Left ventricle myocardium inferior (tissue), 1 donor: ENCODE results near the gene COL7A1. TPM values are rescaled to one million over a fixed set of nuclear protein-coding genes. Genes with fewer than 3 reads are reported as not detected.
"Not testable (repeated sequence)": the region's sequence is repeated elsewhere in the genome, so short reads cannot be mapped to it uniquely, and the experiment has no call there.

Experiments used
- DNase-seq: peaks from one replicate; pipeline ENCODE4 v3.0.0-alpha.2; 2020
- H3K27ac ChIP-seq: fragments of 200-600 bp; replicated peaks from 2 replicates; pipeline ENCODE4 v1.8.0; 2021
- H3K27me3 ChIP-seq: fragments of 200-600 bp; 2 replicates; pipeline ENCODE4 v1.8.0; 2021; ENCODE audit warnings: low read depth
- H3K36me3 ChIP-seq: fragments of 200-600 bp; 2 replicates; pipeline ENCODE4 v1.8.0; 2021
- H3K4me1 ChIP-seq: fragments of 200-600 bp; 2 replicates; pipeline ENCODE4 v1.8.0; 2021
- H3K4me3 ChIP-seq: fragments of 200-600 bp; 2 replicates; pipeline ENCODE4 v1.8.0; 2021; ENCODE audit warnings: mild to moderate bottlenecking, moderate library complexity
- H3K9me3 ChIP-seq: fragments of 200-600 bp; replicated peaks from 2 replicates; pipeline ENCODE4 v1.8.0; 2021
- CTCF ChIP-seq: fragments of 200-600 bp; IDR thresholded peaks from 2 replicates; pipeline ENCODE4 v1.8.0; 2021; ENCODE audit warnings: antibody characterized with exemption, mild to moderate bottlenecking, borderline replicate concordance
- intact Hi-C: fragments of 100-400 bp; cut with micrococcal nuclease; formaldehyde crosslinking; loops from one replicate; pipeline ENCODE4 v1.11.0; 2022
- total RNA-seq: library from RNA; stranded (reverse); fragmentation: NEBNext Ultra II Directional; extraction: Animal tissue kit (Norgen Biotek cat#: 25700); gene quantifications from one replicate; pipeline ENCODE4 v1.2.1, GENCODE V29; 2021
- donor health status: DM: no; HTN: yes; CAD: no; lungs with severe emphysema.

The COL7A1 gene
- total RNA-seq, 1 donor from 2014 or later, result 24.4 TPM

DNA sequence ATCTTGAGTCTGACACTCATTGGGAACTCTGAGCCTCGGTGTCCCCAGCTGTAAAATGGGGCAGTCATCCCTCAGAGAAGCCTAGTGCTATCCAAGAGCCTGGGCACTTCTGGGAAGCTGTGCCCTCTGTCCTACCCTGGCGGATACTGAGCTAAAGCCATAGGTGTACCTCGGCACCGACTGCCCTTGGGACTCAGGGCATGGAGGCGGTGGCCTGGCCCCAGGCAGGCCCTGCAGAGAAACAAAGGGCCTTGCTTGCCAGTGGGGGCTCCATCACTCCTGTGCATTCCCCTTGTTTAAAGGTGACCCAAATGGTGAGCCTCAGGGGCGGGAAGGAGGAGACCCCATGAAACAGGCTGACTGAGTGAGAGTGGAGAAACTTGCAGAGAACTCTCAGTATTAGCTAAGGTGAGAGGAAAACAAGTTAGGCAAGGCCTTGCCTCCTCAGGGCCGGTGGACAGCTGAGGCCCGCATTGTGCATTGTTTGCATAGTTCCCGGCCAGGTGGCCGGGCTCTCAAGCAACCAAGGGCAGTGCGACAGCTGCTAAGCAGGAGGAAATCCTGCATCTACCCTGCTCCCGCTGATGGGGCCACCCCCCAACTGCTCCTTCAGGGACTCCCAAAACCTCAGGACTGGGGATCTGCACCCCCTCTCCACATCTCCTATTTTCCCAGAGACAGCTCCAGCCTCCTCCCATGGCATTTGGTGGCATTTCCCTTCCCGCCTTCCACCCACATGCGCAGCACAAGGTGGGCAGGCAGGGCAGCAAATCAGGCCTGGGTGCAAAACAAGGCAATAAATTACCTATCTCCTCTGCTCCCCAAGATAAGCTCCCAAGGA, 42.8 kb downstream of the COL7A1 start:
- H3K9me3 ChIP-seq, result no peaks in the 10 kb centered on the region
- H3K4me3 ChIP-seq, result no peak overlapping the region
- no peak for TF ChIP-seq CTCF
- DNase-seq, result no peak
- no peak overlapping the region for H3K27ac ChIP-seq
- no peaks in the 10 kb centered on the region for H3K36me3 ChIP-seq
- peaks cover 18% of the 10 kb centered on the region for H3K4me1 ChIP-seq
- H3K27me3 ChIP-seq, result no peaks in the 10 kb centered on the region
- intact Hi-C loops, result no loop called here

GRCh38 chr3:48551651-48552050, 43.5 kb downstream of the COL7A1 start:
- H3K27ac ChIP-seq, DNase-seq, H3K36me3 ChIP-seq, H3K4me3 ChIP-seq, intact Hi-C loops, H3K9me3 ChIP-seq, H3K27me3 ChIP-seq: not testable (repeated sequence)
- H3K4me1 ChIP-seq, result peaks cover 14% of the 10 kb centered on the region

DNA sequence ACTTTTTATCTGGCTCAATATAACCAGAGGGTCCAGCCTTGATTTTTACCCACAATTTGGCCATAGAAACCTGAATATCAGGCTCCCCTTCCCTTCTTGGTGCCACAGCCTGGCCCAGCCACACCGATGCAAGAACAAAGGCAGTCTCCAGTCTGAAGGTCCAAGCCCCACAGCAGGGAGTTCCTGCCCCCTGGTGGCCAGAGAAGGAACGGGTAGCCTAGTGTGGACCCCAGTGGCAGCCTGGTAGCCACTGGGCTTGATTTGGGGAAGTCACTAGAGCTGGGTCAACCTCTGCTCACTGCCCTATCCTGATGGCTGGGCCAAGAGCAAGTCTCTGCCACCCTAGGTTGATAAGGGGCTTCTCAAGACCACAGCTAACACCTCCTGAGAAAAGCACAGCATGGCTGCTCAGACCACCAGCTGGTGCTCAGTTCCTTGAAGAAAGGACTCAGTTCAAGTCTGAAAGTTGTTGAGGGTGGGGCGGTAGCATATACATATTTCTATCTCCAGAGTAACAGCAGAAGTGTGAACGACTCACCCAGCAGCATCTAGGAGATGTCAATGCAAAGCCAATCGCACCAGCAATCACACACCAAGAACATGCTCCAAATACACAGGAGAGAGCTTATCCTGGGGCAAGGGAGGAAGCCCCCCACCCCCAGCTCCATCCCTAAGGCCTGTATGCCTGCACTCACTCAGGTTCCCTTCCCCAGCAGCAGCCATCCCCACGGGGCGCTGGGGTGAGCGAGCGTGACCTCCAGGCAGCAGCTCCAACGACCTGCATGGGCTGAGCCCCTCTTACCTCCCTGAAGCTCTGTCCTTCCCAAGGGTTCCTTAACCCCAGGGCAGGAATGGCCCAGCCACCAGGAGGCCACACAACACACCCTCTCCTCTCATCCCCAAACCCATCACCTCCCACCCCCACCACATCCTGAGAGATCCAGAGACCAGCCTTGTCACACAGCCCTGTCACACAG, 46.1 kb downstream of the COL7A1 start:
- TF ChIP-seq CTCF, result peak; percentile 97
- intact Hi-C loops, result loop anchor here (10.0 kb wide), 1 partner anchor 84 kb away; a partner anchor contains a TSS
- no peak overlapping the region for H3K4me3 ChIP-seq
- H3K4me1 ChIP-seq, result peaks cover 7% of the 10 kb centered on the region
- no peaks in the 10 kb centered on the region for H3K27me3 ChIP-seq
- no peaks in the 10 kb centered on the region for H3K36me3 ChIP-seq
- peak; percentile 89 for DNase-seq
- H3K27ac ChIP-seq, result no peak overlapping the region
- H3K9me3 ChIP-seq, result no peaks in the 10 kb centered on the region

DNA sequence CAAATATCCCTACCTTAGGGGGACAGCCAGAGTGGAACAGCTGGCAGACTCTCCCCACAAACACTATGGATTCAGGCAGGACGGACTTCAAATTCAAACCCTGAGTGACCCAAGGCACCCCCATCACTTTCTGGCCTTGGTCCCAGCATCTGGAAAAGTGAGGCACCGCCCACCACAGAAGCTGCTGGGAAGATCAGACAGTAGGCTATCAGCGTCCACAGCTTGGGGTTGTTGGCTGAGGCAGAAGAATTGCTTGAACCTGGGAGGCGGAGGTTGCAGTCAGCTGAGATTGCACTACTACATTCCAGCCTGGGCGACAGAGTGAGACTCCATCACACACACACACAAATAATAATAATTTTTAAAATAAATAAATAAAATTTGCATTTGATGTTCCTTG, 47.0 kb downstream of the COL7A1 start:
- Histone ChIP-seq H3K4me1 (peaks cover 14% of the 10 kb centered on the region), H3K9me3 (no peaks in the 10 kb centered on the region), H3K4me3 (no peak overlapping the region), H3K27ac (no peak overlapping the region), H3K27me3 (no peaks in the 10 kb centered on the region), H3K36me3 (no peaks in the 10 kb centered on the region)
- no peak for DNase-seq
- intact Hi-C loops, result loop anchor here (10.0 kb wide), 1 partner anchor 83 kb away; a partner anchor contains a TSS
- no peak for TF ChIP-seq CTCF

DNA sequence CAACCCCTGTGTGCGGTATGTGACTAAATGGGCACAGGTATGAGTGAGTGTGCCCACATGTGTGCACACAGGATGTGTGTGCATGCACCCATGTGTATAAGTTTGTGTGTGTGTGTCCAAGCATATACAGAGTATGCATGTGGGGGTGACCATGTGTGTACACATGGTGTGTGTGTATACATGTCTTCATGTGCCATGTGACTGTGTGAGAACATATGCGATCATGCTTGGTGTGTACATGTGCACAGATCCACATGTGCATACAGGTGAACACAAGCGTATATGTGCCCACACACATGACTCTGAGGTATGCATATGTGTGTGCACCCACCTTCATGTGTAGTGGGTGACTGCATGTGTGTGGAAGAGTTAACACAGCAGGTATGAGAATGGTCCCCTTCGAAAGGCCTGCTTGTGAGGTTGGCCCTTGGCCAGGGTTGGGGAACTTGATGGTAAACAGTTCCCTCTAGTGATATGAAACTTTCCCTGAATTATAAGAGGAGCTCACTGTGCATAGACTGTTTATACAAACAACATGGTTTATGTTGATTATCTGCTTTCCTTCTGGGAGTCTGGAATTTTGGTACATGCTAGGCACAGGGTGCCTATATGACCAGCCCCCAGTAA, 48.8 kb downstream of the COL7A1 start:
- H3K4me3 ChIP-seq, result no peak overlapping the region
- H3K36me3 ChIP-seq, result no peaks in the 10 kb centered on the region
- H3K9me3 ChIP-seq, result no peaks in the 10 kb centered on the region
- peaks cover 17% of the 10 kb centered on the region for H3K4me1 ChIP-seq
- no peaks in the 10 kb centered on the region for H3K27me3 ChIP-seq
- H3K27ac ChIP-seq, result no peak overlapping the region
- intact Hi-C loops, result loop anchor here (10.0 kb wide), 1 partner anchor 82 kb away; a partner anchor contains a TSS
- TF ChIP-seq CTCF, result no peak
- DNase-seq, result no peak
